Measurements from ENCODE around the gene WASF2. TPM values are rescaled to one million over a fixed set of nuclear protein-coding genes. Genes with fewer than 3 reads are reported as not detected.
"Not testable (repeated sequence)": the region's sequence is repeated elsewhere in the genome, so short reads cannot be mapped to it uniquely, and the experiment has no call there.

Gene WASF2
- polyA plus RNA-seq, 3 donors, result 29.9 to 51.7 (median 41.3) TPM

- H3K27ac ChIP-seq (ENCODE audit: low read depth, low read length), result no peak overlapping the region
- WGBS, 3 donors, result 92 to 96% (median 95%) methylated on average over 9 of the region's 9 CpGs
Measured at GRCh38 chr1:27408151-27408550, 81.8 kb downstream of the WASF2 start.

- H3K27ac ChIP-seq (ENCODE audit: low read depth, low read length), result not testable (repeated sequence)
- WGBS, 3 donors, result 61 to 83% (median 83%) methylated on average over 2 of the region's 2 CpGs
Measured at GRCh38 chr1:27406791-27407190, 83.2 kb downstream of the WASF2 start.

DNA sequence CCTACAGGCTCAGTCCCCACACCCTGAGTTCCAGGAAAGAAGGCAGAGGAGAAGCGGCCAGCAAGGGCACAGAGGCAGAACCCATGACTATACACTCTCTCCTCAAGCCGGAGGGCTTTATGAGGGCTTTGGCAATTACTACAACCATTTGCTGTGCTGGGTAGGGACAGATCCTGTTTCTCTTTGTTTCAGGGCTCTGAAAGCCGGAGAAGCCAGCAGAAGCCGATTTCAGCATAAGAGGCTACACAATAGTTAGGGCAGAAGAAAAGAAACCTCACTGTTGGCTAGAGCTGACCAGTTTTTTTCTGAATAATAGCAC lies 83.6 kb downstream of the WASF2 start:
- 63 to 82% (median 73%) methylated on average over 4 of the region's 4 CpGs for WGBS, 3 donors

GRCh38 chr1:27405598-27406361 lies 84.2 kb downstream of the WASF2 start:
- not testable (repeated sequence) for H3K27ac ChIP-seq (ENCODE audit: low read depth, low read length)
- 68 to 77% (median 77%) methylated on average over 15 to 17 of the region's 18 CpGs for whole genome bisulfite sequencing, 3 donors

More for the DNA sequence above, 83.6 kb downstream of the WASF2 start:
- no peak overlapping the region for H3K27ac ChIP-seq (ENCODE audit: low read depth, low read length)

- WGBS, 3 donors, result 56 to 67% (median 57%) methylated on average over 13 of the region's 13 CpGs
- H3K27ac ChIP-seq (ENCODE audit: low read depth, low read length), result no peak overlapping the region
Measured at GRCh38 chr1:27405074-27405473, 84.9 kb downstream of the WASF2 start.

DNA sequence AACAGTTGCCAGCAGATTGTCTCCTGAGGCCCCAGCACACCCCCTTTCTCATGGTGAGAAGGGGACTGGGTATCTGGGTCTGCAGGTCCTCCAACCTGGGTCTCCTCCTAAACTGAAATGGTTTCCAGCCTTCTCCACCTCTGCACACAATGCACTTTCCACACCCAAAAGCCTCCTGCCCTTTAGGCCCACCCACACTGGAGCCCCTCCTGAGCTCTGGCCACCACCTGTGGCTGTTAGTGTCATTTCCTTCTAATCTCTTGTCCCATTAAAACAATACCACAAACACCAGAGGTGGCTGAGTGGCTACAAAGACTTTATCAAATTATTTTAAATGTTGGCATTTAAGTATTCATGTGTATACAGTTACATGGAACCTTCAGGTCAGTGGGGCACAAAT lies 86.0 kb downstream of the WASF2 start:
- no peak overlapping the region for H3K27ac ChIP-seq (ENCODE audit: low read depth, low read length)

DNA sequence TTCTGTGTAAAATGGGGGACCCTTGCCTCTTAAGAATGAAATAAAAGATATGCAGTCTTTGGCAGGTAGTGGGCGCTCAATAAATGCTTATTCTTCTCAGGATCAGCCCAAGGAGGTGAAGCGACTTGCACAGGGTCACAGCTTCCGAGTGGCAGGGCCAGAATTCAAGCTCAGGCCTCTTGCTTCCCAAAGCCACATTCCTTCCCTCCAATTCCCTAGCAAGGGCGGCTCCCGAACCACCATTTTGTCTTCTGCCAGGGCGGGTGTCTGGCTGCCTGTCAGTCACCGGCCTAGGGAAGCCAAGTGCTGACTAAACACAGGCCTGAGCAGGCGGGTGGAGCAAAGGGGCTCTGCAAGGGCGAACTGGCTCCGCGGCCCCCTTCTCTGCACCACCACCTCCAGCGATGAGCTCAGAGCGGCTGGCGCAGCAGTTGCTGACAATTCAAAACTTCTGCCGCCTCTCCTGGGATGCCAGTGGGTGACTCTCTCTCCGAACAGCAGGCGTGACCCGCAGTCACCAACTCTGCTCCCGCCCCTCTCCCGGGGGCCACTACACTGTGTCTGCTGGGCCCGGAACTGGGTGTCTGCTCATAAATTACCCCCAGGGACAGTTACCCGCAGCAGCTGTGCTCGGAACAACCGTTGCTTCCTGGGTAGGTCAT lies 86.8 kb downstream of the WASF2 start:
- 20 to 73% (median 24%) methylated on average over 23 to 24 of the region's 24 CpGs for WGBS, 3 donors
- no peak overlapping the region for H3K27ac ChIP-seq (ENCODE audit: low read depth, low read length)

DNA sequence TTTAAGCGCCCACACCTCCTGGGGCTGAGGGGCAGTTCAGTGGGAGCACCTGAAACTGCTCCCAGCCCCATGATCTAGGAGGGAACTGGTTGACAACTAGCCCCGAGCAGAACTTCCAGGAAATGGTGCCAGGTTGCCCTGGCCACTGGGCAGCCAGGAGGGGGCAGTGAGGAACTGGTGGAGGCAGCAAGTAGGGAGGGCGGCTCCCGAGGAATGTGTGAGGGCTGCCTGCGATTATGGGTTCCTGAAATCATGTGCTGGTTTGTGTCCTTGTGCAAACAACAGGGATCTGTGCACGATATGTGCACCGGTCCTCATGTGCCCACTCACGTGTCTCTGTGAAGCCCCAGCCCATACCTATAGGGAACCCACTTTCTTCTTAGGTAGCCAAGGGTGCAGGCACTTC lies 87.6 kb downstream of the WASF2 start:
- WGBS, 3 donors, result 22 to 25% (median 25%) methylated on average over 8 of the region's 8 CpGs
- no peak overlapping the region for H3K27ac ChIP-seq (ENCODE audit: low read depth, low read length)

DNA sequence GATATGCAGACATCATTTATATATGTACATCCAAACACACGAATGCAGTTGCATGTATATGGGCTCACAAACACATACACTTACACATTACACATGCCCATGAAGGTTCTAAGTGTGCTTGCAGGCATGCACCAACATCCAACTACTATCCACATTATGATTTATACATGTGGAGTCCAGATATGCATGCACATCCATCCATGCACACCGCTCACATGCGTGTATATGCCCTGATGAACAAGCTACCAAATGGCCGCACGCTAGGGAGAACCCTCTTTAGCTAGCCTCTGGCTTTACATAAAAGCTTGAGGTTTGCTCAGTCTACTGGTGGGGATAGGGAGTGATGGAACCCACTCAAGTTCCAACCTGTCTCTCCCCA lies 89.0 kb downstream of the WASF2 start:
- 86 to 91% (median 90%) methylated on average over 5 of the region's 5 CpGs for WGBS, 3 donors
- no peak overlapping the region for H3K27ac ChIP-seq (ENCODE audit: low read depth, low read length)

- WGBS, 3 donors, result 33 to 51% (median 42%) methylated on average over 13 of the region's 13 CpGs
- no peak overlapping the region for H3K27ac ChIP-seq (ENCODE audit: low read depth, low read length)
Measured at GRCh38 chr1:27400082-27400962, 89.6 kb downstream of the WASF2 start.

DNA sequence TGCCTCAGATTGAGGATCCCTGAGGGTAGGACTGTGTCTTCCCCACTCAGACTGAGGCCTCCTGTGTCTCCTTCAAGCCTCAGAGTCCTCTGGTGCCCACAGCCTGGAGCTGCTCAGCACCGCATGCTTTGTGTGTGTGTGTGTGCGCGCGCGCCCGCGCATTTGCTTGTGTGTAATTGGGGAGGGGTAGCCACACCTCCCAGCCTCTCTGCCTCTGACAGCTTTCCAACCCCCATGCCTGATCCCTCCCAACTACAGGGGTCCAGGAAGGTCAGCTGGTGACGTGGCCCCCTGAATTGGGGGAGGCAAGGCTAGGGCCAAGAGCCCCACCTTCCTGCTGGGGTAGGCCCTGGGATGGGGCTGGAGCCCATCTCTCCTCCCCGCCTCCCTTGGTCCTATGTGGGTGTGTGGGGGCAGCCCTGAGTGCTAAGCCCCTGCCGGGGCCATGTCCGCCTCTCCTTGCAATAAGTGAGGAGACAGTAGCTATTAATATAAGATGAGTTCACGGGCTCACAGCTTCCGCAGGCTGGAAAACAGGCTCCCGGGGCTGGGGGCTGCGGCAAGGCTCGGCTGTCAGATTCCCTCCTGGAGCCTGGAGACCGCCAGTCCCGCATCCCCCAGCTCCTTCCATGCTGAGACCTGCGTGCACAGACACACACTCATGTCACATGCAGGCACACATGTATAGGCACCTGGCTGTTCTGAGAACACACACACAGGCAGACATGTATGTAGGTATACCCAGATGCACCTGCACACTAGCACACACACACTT lies 90.5 kb downstream of the WASF2 start:
- WGBS, 3 donors, result 36 to 57% (median 54%) methylated on average over 19 of the region's 19 CpGs
- H3K27ac ChIP-seq (ENCODE audit: low read depth, low read length), result no peak overlapping the region

GRCh38 chr1:27398405-27399149 lies 91.4 kb downstream of the WASF2 start:
- WGBS, 3 donors, result 66 to 83% (median 83%) methylated on average over 4 of the region's 4 CpGs
- no peak overlapping the region for H3K27ac ChIP-seq (ENCODE audit: low read depth, low read length)

DNA sequence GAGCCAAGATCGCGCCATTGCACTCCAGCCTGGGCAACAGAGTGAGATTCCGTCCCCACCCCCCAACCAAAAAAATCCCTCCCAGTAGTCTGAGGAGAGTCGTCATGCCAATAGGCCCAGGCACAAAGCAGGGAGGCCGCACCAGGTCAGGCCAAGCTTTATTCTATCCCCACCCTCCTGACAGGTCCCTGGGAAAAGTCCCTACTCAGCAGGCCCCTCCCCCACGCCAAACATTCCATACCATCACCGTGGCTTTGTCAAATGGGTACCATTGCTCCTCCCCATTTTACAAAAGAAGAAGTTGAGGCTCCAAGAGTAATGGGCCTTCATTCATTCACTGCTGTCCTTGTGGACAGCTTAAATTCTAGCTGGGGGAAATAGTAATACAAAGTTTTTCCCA lies 92.2 kb downstream of the WASF2 start:
- no peak overlapping the region for H3K27ac ChIP-seq (ENCODE audit: low read depth, low read length)
- 68 to 79% (median 79%) methylated on average over 7 of the region's 7 CpGs for WGBS, 3 donors

DNA sequence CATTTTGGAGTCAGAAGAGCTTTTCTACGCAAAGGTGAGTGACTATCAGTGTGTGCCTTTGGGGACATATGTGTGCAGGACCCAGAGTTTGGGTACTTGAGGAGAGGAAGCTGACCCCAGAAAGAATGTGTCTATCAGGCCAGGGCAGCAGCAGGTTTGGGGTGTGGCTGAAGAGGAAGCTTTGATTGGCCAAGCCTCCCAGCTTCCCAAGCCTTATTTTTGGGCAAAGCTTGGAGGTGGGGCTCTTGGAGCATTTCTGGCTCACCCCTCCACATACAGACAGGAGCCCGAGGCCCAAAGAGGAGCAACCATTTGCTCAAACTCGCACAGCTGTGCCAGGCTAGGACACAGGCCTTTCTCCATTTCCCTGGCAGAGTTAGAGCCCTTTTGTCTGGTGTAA lies 92.9 kb downstream of the WASF2 start:
- 67 to 82% (median 70%) methylated on average over 3 of the region's 3 CpGs for WGBS, 3 donors
- H3K27ac ChIP-seq (ENCODE audit: low read depth, low read length), result no peak overlapping the region

DNA sequence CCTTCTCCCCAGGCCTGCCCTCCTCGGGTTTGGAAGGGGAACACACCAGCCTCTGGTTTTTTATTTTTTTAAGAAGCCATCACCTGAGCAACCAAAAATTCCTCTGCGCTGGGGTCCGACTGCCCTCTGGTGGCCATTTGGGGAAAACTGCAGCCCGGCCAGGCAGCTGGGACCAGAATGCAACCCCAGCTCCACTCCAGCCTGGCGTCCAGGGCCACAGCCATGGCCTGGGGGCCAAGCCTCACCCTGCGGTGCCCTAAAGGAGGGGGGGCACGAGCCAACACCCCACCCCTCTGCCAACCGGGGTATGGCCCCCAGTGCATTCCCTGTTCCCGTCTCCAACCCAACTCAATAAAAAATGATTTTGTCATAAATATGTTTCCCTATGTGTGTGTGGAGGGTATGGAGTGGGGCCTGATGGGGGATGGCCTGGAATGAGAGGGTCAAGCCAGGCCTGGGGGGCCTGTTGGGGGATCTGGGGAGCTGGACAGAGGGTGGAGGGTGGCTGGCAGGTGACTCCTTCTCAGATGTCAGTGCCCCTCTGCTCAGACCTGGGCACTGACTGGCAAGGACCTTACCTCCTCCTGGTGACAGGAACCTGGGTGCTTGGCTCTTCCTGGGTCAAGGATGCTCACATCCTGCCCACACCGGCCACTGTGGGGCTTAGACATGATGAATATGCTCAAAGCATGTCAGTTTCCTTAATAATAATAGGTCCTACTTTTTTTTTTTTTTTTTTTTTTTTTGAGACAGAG lies 94.3 kb downstream of the WASF2 start:
- H3K27ac ChIP-seq (ENCODE audit: low read depth, low read length), result no peak overlapping the region
- 5 to 7% (median 6%) methylated on average over 9 to 10 of the region's 10 CpGs for WGBS, 3 donors

GRCh38 chr1:27394925-27395324 lies 95.0 kb downstream of the WASF2 start:
- no peak overlapping the region for H3K27ac ChIP-seq (ENCODE audit: low read depth, low read length)
- WGBS, 3 donors, result 61 to 75% (median 64%) methylated on average over 1 of the region's 1 CpG

GRCh38 chr1:27394282-27394658 lies 95.7 kb downstream of the WASF2 start:
- H3K27ac ChIP-seq (ENCODE audit: low read depth, low read length), result no peak overlapping the region
- WGBS, 3 donors, result 94 to 97% (median 95%) methylated on average over 9 of the region's 9 CpGs

All from adipose tissue (tissue), 3 donors.